ENCODE data around the gene WDR82.

- TF ChIP-seq EZH2 (IDR thresholded peaks at IDR 0.05; ENCODE audit: insufficient read depth, low read length) (no peak), CTCF (IDR thresholded peaks at IDR 0.05; ENCODE audit: insufficient read depth, low read depth, low read length) (no peak)
Measured at GRCh38 chr3:52299247-52299878, 20.9 kb upstream of the WDR82 start.
